Measurements from ENCODE around the gene FSIP1. TPM values are rescaled to one million over a fixed set of nuclear protein-coding genes. Genes with fewer than 3 reads are reported as not detected.

The FSIP1 gene
- total RNA-seq, result 0.43 and 0.69 TPM in 2 replicates

DNA sequence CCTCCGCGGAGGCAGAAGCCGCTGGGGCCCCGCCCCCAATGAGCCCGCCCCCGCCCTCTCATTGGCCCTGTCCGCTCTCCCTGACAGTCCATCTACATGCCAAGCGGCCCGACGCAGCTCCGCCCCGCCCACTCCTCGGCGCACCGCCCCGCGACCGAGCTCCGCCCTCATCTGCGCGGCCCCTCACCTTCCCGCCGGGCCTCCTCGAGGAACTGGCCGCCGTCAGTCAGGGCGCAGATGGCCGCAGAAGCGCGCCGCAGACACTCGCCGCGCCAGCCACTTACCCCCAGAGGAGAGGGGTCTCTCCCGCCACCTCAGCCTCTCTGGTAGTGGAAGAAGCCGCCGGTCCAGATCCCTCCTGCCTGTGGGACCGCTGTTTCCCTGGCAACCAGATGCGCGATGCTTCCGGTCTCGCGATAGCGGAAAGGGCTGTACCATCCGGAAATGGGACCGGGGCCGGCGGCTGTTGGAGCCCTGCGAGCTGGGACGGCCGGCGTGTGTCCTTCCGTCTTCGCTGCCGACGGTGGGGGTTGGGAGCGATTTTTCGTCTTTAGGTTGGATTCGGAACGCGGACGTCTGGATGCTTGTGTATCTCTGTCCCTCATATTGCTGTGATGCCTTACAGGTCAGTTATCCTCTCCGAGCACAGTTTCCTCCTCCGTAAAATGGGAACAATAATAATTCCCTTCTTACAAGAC is at the start of gene FSIP1:
Gene FSIP1 (minus strand): TSS at position 401 of the 698 bp plus-strand sequence. CDS start 6,317 bp downstream, outside the sequence.

DNA sequence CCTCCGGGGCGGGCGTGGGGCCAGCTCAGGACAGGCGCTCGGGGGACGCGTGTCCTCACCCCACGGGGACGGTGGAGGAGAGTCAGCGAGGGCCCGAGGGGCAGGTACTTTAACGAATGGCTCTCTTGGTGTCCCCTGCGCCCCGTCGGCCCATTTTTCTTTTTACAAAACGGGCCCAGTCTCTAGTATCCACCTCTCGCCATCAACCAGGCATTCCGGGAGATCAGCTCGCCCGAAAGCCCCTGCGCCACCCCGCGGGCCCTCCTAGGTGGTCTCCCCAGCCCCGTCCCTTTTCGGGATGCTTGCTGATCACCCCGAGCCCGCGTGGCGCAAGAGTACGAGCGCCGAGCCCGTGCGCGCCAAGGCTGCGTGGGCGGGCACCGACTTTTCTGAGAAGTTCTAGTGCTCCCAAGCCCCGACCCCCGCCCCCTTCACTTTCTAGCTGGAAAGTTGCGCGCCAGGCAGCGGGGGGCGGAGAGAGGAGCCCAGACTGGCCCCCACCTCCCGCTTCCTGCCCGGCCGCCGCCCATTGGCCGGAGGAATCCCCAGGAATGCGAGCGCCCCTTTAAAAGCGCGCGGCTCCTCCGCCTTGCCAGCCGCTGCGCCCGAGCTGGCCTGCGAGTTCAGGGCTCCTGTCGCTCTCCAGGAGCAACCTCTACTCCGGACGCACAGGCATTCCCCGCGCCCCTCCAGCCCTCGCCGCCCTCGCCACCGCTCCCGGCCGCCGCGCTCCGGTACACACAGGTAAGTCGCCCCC is 202.0 kb downstream of the FSIP1 start, which contains the start of gene THBS1:
Gene THBS1 (plus strand): TSS at position 595 of the 757 bp plus-strand sequence. CDS start 779 bp downstream, outside the sequence.

Other genes with a start within 250 kb of the FSIP1 start
- 2,941 and 6,983 TPM in 2 replicates for gene THBS1, start 201.8 kb downstream of the FSIP1 start, total RNA-seq
- 7.4 and 8.0 TPM in 2 replicates for gene GPR176, start 137.4 kb upstream of the FSIP1 start, total RNA-seq
- gene EIF2AK4, start 151.3 kb upstream of the FSIP1 start, total RNA-seq, result 25.2 and 28.9 TPM in 2 replicates